ENCODE data around the gene NTRK1. TPM values are rescaled to one million over a fixed set of nuclear protein-coding genes. Genes with fewer than 3 reads are reported as not detected.

NTRK1 gene
- total RNA-seq, 1 donor from 2014 or later: 1.0 TPM

DNA sequence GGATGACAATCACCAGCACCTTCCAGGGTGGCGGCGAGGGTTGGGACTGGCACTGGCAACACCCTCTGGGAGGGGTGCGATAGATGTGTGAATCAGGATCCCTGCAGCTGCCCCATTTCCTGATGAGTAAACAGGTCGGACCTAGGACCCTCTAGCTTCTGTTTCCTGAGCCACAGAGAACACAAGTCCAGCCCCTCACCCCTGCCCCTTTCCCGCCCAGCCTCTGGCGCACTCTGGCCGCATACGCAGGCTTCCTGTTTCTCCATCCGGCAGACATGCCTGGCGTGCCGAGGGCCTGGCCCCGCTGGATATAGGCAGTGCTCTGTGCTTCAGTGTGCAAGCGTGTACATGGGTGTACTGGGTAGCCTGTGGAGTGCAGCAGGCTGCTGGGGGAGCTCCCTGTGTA, 37.5 kb downstream of the NTRK1 start:
- H3K27ac ChIP-seq (replicated peaks): peak overlapping the region; percentile 94
- TF ChIP-seq, protein P1, sequence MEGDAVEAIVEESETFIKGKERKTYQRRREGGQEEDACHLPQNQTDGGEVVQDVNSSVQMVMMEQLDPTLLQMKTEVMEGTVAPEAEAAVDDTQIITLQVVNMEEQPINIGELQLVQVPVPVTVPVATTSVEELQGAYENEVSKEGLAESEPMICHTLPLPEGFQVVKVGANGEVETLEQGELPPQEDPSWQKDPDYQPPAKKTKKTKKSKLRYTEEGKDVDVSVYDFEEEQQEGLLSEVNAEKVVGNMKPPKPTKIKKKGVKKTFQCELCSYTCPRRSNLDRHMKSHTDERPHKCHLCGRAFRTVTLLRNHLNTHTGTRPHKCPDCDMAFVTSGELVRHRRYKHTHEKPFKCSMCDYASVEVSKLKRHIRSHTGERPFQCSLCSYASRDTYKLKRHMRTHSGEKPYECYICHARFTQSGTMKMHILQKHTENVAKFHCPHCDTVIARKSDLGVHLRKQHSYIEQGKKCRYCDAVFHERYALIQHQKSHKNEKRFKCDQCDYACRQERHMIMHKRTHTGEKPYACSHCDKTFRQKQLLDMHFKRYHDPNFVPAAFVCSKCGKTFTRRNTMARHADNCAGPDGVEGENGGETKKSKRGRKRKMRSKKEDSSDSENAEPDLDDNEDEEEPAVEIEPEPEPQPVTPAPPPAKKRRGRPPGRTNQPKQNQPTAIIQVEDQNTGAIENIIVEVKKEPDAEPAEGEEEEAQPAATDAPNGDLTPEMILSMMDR (IDR thresholded peaks at IDR 0.05; ENCODE audit: borderline replicate concordance): no peak
- peak overlapping the region; percentile 72 for H3K4me3 ChIP-seq
- H3K4me1 ChIP-seq: peaks cover 100% of the 10 kb centered on the region
- H3K36me3 ChIP-seq: no peaks in the 10 kb centered on the region
- peaks cover 45% of the 10 kb centered on the region for H3K27me3 ChIP-seq (ENCODE audit: low read depth)
- no peaks in the 10 kb centered on the region for H3K9me3 ChIP-seq (replicated peaks)
- peak; percentile 65 for DNase-seq
- intact Hi-C loops (cut with micrococcal nuclease): no loop called here

DNA sequence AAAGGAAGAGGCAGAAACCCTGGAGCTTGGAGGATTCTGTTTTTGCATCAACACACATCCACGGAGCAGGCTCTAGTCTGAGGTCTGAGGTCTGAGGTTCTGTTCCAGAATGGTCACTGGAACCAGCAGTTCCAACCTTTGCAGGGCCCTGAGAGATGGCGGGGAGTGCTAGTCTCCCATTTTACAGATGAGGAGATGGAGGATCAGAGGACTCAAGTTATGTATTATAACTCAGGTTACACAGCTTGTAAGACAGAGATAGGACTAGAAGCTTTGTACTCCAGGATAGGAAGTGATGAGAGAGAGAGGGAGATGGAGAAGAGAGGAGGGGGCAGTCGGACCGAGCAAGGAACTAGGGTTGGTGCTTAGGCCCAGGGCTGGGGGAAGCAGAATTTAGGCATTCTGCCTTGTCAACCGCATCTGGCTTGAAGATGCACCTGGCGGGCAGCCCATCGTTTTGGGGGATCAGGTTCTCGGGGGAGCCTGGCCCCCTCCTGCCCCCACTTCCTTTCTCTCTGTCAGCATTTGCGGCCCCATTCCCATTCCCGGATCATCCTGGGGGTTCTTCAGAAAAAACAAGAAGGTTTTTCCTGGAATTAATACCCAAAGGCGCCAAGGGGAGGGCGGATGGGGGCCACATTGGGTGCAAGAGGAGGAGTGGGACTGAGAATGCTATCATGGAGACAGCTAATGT, 38.5 kb downstream of the NTRK1 start:
- intact Hi-C loops (cut with micrococcal nuclease): no loop called here
- Histone ChIP-seq H3K36me3 (no peaks in the 10 kb centered on the region), H3K4me1 (peaks cover 100% of the 10 kb centered on the region), H3K9me3 (replicated peaks) (no peaks in the 10 kb centered on the region), H3K27ac (replicated peaks) (peak overlapping the region; percentile 94), H3K4me3 (peak overlapping the region; percentile 72), H3K27me3 (ENCODE audit: low read depth) (peaks cover 35% of the 10 kb centered on the region)
- TF ChIP-seq, protein P1 (IDR thresholded peaks at IDR 0.05; ENCODE audit: borderline replicate concordance): no peak
- DNase-seq: no peak

DNA sequence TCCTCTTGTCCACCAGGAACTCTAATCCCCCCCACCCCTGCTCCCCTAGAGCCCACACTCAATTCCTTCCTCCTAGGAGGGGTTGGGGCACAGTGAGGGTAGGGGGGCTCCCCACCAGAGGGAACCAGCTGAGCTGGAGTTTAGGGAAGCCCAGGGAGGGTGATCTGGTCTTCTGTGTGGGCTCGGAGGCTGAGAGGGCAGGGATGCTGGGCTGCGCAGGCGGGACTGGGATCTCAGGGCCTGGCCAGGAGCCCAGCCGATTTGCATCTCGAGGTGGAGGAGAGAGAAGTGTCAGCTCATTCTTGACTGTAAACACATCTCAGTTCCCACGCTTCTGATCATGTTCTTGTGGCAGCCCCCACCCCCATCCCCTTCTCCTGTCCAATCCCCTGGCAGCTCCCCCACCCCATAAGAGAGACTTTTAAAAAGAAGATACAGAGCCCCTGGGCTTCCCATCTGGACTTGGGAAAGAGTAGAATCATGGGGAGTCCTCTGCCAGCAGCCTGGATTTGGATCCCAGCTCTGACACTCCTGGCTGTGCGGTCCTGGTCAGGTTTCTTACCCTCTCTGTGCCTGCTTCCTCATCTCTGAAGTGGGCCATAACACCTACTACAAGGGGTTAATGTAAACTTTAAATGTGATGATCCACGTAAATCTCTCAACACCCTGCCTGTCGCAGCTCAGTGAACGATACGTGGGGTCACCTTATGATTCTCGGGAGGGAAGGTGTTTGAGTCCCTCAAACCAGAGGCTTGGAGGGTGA, 39.5 kb downstream of the NTRK1 start:
- peak overlapping the region; percentile 72 for H3K4me3 ChIP-seq
- peaks cover 99% of the 10 kb centered on the region for H3K4me1 ChIP-seq
- DNase-seq: no peak
- intact Hi-C loops (cut with micrococcal nuclease): no loop called here
- peak overlapping the region; percentile 94 for H3K27ac ChIP-seq (replicated peaks)
- H3K36me3 ChIP-seq: no peaks in the 10 kb centered on the region
- peaks cover 26% of the 10 kb centered on the region for H3K27me3 ChIP-seq (ENCODE audit: low read depth)
- TF ChIP-seq, protein P1 (IDR thresholded peaks at IDR 0.05; ENCODE audit: borderline replicate concordance): no peak
- no peaks in the 10 kb centered on the region for H3K9me3 ChIP-seq (replicated peaks)

DNA sequence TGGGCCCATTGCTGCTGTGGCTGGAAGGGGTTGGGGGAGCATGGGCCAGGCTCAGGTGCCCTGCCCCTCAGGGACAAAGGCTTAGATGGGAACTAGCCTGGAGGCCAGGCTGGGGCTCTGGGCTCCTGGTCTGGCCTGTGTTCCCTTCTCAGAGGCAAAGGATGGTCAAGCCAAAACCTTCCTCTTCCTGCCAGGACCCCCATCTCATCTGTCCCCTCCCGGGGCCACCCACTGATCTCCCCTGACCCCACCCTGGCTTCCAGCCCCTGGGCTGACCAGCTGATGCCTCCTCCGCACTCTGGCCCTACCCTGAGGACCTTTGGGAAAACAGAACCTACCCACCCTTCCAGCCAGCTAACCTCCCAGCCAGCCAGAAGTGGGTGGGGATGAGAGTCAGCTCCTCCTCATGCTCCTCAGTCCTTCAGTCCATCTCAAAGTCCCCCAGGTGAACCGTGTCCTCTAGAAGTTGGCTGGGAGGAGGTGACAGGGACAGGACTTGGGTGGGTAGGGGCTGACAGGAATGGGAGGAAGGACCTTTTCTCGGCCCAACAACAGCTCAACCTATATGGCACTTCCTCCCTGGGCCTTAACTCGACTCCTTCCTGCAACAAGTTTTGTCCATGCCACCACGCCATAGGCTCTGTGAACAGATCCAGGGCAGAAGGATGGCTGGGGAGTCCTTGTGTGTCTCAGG, 40.4 kb downstream of the NTRK1 start:
- peak overlapping the region; percentile 94 for H3K27ac ChIP-seq (replicated peaks)
- H3K4me1 ChIP-seq: peaks cover 98% of the 10 kb centered on the region
- TF ChIP-seq, protein P1 (IDR thresholded peaks at IDR 0.05; ENCODE audit: borderline replicate concordance): no peak

DNA sequence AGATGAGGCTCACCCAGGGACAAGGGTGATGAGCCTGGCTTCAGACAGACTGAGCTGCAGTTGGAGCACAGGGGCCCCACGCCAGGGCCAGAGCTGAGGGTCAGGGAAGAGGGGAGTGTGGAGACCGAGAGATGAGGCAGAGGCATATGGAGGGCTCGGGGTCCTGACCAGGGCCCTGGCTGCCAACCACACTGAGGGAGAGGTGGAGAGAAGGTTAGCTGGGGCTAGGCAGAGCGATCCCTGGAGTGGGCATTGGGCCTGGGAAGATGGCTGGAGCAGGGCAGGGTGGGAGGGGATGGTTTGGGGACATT, 40.9 kb downstream of the NTRK1 start:
- Histone ChIP-seq H3K4me3 (peak overlapping the region; percentile 6), H3K36me3 (peaks cover 10% of the 10 kb centered on the region), H3K27ac (replicated peaks) (peak overlapping the region; percentile 94), H3K4me1 (peaks cover 97% of the 10 kb centered on the region), H3K9me3 (replicated peaks) (no peaks in the 10 kb centered on the region), H3K27me3 (ENCODE audit: low read depth) (peaks cover 23% of the 10 kb centered on the region)
- TF ChIP-seq, protein P1 (IDR thresholded peaks at IDR 0.05; ENCODE audit: borderline replicate concordance): no peak
- intact Hi-C loops (cut with micrococcal nuclease): no loop called here
- DNase-seq: no peak

More for the DNA sequence above, 40.4 kb downstream of the NTRK1 start:
- DNase-seq: no peak
- H3K36me3 ChIP-seq: peaks cover 5% of the 10 kb centered on the region
- intact Hi-C loops (cut with micrococcal nuclease): no loop called here
- H3K9me3 ChIP-seq (replicated peaks): no peaks in the 10 kb centered on the region
- H3K27me3 ChIP-seq (ENCODE audit: low read depth): peaks cover 23% of the 10 kb centered on the region
- peak overlapping the region; percentile 6 for H3K4me3 ChIP-seq

Measured in left ventricle myocardium inferior (tissue), 1 donor.